Gastrocnemius medialis (tissue), 4 donors: ENCODE results near the gene KIF13A.

Source experiments
- CTCF ChIP-seq, 5 experiments: fragments of 450-650 bp in 3 of 5; fragments of 200-600 bp in 2 of 5; sonication (generic) in 2 of 5; IDR thresholded peaks in 4 of 5; conservative IDR thresholded peaks in 1 of 5; 1 replicate in 4 of 5; 2 replicates in 1 of 5; pipeline ENCODE4 v1.5.1; 2016 to 2019; ENCODE audit warnings: antibody characterized with exemption in 5 of 5, mild to moderate bottlenecking in 3 of 5, moderate library complexity in 3 of 5
- POLR2A ChIP-seq, 2 donors: fragments of 450-650 bp; IDR thresholded peaks; one replicate each; pipeline ENCODE4 v1.6.1; 2017; ENCODE audit warnings: antibody characterized with exemption in 2 of 2, mild to moderate bottlenecking in 2 of 2, moderate library complexity in 2 of 2

- no peak for TF ChIP-seq CTCF (IDR thresholded peaks at IDR 0.05 in 4 of 5, conservative IDR thresholded peaks at IDR 0.05 in 1 of 5)
- TF ChIP-seq POLR2A (IDR thresholded peaks at IDR 0.05) = no peak
Measured at GRCh38 chr6:17919496-17919895, 67.9 kb downstream of the KIF13A start.
